Measurements from ENCODE around the gene TNFAIP8L1.

Gene TNFAIP8L1

GRCh38 chr19:4691373-4691772 lies 52.1 kb downstream of the TNFAIP8L1 start:
- DNase-seq (ENCODE audit: low spot score): no peak
- no peak for TF ChIP-seq CTCF (IDR thresholded peaks at IDR 0.05; ENCODE audit: borderline replicate concordance, control extremely low read depth, extremely low read depth, insufficient read depth, missing control alignments)
- in situ Hi-C loops (cut with MboI; ENCODE audit: low sequenced_read_pairs, unreplicated experiment): no loop called here

DNA sequence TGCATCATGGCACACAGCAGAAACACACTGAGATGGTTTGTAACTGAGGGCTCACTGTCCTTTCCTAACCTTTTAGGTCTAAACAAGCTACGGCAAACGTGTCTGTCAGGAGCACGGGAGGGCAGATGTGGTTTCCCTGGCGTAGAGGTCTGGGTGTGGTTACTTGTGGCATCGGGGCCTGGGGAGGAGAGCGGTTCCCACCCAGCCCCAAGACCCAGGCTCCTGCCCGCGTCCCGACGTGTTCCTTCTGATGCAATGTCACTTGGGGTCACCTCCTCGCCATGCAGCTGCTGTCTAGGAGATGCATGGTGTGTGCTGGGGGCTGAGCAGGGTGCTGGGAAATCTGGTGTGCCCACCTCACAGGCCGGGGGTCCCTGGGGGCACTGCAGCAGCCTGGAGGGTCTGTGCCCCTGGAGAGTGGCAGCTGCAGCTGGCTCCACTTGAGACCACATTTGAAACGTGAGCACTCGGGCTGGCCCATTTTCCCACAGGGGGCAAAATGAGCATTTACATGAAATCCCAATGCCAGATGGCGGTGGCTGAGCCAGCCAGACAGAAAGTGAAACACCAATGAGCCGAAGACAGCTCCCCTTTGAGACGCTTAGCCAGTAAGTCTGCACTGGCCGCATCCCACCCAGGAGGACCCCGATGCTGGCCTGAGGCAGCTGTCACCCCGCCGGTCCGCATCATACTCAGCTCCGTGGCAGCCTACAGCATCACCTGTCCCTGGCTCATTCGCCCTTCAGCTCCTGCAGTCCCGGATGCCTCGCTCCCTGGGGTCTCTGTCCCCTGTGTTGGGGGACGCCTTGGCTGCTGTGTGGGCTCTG lies 53.1 kb downstream of the TNFAIP8L1 start:
- TF ChIP-seq CTCF (IDR thresholded peaks at IDR 0.05; ENCODE audit: borderline replicate concordance, control extremely low read depth, extremely low read depth, insufficient read depth, missing control alignments): no peak
- DNase-seq (ENCODE audit: low spot score): no peak
- in situ Hi-C loops (cut with MboI; ENCODE audit: low sequenced_read_pairs, unreplicated experiment): no loop called here

DNA sequence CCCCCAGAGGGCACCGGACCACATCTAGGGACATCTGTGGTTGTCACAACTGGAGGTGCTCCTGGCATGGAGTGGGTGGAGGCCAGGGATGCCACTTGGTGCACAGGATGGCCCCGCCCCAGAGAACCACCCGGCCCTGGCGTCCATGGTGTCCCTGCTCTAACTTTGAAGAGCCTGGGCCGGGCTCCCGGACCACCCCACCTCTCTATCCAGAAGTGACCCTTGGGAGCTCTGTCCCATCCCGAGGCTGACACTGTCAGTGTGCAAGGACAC lies 53.7 kb downstream of the TNFAIP8L1 start:
- TF ChIP-seq CTCF (IDR thresholded peaks at IDR 0.05; ENCODE audit: borderline replicate concordance, control extremely low read depth, extremely low read depth, insufficient read depth, missing control alignments): no peak
- no peak for DNase-seq (ENCODE audit: low spot score)
- in situ Hi-C loops (cut with MboI; ENCODE audit: low sequenced_read_pairs, unreplicated experiment): no loop called here

DNA sequence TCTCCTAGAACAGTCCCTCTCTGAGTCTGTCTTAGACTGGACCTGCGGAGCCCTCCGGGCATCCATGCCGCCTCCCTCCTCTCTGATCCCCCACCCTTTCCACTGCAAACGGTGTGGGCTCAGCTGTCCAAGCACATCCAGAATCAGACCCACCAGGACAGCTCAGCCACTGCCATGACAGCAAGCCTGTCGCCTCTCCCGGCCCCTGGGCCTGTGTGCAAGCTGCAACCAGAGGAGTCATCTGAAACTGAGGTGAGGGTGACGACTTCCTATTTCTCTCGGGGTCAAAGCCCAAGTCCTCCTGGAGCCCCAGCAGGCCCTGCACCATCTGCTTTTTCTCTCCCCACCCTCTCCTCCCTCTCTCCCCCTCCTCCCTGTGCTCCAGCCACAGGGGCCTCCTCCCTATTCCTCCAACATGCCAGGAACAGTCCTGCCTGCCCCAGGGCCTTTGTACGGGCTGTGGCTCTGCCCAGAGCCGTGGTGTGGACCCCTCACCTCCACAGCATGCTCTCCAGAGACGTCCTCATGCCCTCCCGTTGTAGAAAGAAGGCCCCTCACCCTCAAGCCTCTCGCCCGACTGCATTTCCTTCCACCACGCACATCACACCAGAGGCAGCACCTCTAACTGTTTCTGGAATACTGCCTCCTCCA lies 54.3 kb downstream of the TNFAIP8L1 start:
- TF ChIP-seq CTCF (IDR thresholded peaks at IDR 0.05; ENCODE audit: borderline replicate concordance, control extremely low read depth, extremely low read depth, insufficient read depth, missing control alignments): no peak
- in situ Hi-C loops (cut with MboI; ENCODE audit: low sequenced_read_pairs, unreplicated experiment): no loop called here
- no peak for DNase-seq (ENCODE audit: low spot score)

DNA sequence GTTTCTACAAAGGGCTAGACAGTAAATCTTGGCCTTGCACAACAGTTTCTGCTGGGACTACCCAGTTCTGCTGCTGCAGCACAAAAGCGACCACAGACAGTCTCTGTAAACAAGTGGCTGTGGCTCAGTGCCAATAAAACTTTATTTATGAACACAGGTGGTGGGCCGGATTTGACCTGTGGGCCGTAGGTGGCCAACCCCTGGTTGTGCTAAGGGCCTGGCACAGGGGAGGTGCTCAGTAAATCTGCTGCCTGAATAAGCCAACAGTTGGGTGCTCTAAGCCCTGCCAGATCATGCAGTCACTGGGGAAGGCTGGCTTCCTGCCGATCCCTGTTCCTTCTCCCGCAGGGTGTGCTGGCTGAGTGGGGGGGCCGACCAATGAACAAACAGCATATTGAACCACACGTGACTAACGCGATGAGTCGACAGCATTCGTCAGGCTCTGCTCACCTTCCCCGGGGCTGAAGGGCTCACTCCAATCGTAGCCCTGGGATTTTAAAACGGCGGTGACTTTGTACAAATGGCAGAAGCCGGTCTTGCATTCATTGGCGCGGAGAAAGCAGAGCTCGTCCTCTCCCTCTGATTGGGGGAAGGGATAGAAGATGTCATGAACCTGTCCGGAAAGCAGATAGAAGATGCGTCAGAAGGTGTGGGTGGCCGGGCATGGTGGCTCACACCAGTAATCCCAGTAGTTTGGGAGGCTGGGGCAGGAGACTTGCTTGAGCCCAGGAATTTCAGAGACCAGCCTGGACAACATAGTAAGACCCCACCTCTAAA lies 55.1 kb downstream of the TNFAIP8L1 start:
- in situ Hi-C loops (cut with MboI; ENCODE audit: low sequenced_read_pairs, unreplicated experiment): no loop called here
- TF ChIP-seq CTCF (IDR thresholded peaks at IDR 0.05; ENCODE audit: borderline replicate concordance, control extremely low read depth, extremely low read depth, insufficient read depth, missing control alignments): no peak
- no peak for DNase-seq (ENCODE audit: low spot score)

DNA sequence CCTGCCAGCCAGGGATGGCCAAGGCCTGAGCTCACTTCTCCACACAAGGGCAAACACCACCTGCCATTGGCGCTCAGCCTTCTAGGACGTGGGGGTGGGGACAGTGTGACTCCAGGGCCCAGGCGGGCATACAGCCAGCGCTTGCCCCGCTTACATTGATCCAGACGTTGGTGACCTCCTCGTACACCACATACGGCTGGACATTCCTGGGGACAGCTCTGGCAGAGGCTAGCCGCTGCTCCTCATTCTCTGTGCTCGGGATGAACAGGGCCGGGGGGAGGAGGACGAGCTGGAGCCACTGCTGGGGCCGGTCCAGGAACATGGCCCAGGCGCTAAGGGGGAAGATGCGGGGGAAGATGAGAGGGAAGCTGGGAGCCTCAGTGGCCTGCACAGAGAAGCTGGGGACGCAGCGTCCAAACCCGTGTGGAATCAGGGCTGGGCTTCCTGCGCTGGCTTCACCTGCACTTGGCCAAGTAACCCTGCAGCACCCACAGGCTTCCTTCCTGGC lies 56.0 kb downstream of the TNFAIP8L1 start:
- no peak for DNase-seq (ENCODE audit: low spot score)
- in situ Hi-C loops (cut with MboI; ENCODE audit: low sequenced_read_pairs, unreplicated experiment): no loop called here
- TF ChIP-seq CTCF (IDR thresholded peaks at IDR 0.05; ENCODE audit: borderline replicate concordance, control extremely low read depth, extremely low read depth, insufficient read depth, missing control alignments): no peak

All from GM13976 (cell line).